Kidney epithelial cell (primary cell): ENCODE data around the gene AGTPBP1. TPM values are rescaled to one million over a fixed set of nuclear protein-coding genes. Genes with fewer than 3 reads are reported as not detected.

Source experiments
- DNase-seq: peaks from one replicate; pipeline ENCODE4 v3.0.0-alpha.2; 2010; ENCODE audit warnings: low read depth
- H3K27me3 ChIP-seq: 2 replicates; pipeline ENCODE4 v1.6.0; 2011; ENCODE audit warnings: low read length; ENCODE audit not compliant: control insufficient read depth, insufficient read depth
- H3K36me3 ChIP-seq: 2 replicates; pipeline ENCODE4 v1.5.1; 2011; ENCODE audit warnings: low read length; ENCODE audit not compliant: control insufficient read depth, insufficient read depth
- H3K4me3 ChIP-seq: 2 replicates; pipeline ENCODE4 v1.5.1; 2011; ENCODE audit warnings: low read depth, mild to moderate bottlenecking, control low read depth, low read length
- total RNA-seq: library from RNA; depleted of rRNA; stranded (reverse); fragments of >200 nt; gene quantifications from 2 replicates; pipeline ENCODE4 v1.2.3, GENCODE V29; 2015
- TF ChIP-seq, protein P1 (sequence below): IDR thresholded peaks from 2 replicates; pipeline ENCODE4 v1.5.1; 2011; ENCODE audit warnings: mild to moderate bottlenecking, moderate library complexity, low read length, control low read depth, inconsistent platforms; ENCODE audit not compliant: insufficient read depth, poor library complexity, severe bottlenecking

Gene AGTPBP1
- total RNA-seq, 1 donor from 2014 or later, result 21.8 TPM

DNA sequence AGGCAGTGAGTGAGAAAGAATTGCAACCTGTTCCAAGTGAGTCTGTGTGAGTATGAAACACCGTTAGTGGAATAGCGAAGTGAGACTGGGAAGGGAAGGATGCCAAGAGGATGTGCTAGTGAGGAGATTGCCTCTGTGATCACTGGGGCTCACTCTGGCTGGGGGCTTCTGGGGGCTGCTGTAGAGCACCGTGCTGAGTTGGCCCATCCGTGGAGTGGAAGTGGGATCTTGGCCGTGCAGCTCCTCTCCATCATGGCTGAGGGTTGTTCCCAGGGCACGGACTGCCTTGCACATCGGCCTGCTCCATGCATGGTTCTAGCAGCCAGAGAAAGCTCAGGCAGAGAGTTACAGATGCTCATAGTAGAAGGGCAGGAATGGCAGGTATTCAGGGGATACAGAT is 236.1 kb downstream of the AGTPBP1 start:
- TF ChIP-seq, protein P1, sequence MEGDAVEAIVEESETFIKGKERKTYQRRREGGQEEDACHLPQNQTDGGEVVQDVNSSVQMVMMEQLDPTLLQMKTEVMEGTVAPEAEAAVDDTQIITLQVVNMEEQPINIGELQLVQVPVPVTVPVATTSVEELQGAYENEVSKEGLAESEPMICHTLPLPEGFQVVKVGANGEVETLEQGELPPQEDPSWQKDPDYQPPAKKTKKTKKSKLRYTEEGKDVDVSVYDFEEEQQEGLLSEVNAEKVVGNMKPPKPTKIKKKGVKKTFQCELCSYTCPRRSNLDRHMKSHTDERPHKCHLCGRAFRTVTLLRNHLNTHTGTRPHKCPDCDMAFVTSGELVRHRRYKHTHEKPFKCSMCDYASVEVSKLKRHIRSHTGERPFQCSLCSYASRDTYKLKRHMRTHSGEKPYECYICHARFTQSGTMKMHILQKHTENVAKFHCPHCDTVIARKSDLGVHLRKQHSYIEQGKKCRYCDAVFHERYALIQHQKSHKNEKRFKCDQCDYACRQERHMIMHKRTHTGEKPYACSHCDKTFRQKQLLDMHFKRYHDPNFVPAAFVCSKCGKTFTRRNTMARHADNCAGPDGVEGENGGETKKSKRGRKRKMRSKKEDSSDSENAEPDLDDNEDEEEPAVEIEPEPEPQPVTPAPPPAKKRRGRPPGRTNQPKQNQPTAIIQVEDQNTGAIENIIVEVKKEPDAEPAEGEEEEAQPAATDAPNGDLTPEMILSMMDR, result no peak
- no peak overlapping the region for H3K4me3 ChIP-seq
- no peaks in the 10 kb centered on the region for H3K36me3 ChIP-seq
- H3K27me3 ChIP-seq, result no peaks in the 10 kb centered on the region
- no peak for DNase-seq

DNA sequence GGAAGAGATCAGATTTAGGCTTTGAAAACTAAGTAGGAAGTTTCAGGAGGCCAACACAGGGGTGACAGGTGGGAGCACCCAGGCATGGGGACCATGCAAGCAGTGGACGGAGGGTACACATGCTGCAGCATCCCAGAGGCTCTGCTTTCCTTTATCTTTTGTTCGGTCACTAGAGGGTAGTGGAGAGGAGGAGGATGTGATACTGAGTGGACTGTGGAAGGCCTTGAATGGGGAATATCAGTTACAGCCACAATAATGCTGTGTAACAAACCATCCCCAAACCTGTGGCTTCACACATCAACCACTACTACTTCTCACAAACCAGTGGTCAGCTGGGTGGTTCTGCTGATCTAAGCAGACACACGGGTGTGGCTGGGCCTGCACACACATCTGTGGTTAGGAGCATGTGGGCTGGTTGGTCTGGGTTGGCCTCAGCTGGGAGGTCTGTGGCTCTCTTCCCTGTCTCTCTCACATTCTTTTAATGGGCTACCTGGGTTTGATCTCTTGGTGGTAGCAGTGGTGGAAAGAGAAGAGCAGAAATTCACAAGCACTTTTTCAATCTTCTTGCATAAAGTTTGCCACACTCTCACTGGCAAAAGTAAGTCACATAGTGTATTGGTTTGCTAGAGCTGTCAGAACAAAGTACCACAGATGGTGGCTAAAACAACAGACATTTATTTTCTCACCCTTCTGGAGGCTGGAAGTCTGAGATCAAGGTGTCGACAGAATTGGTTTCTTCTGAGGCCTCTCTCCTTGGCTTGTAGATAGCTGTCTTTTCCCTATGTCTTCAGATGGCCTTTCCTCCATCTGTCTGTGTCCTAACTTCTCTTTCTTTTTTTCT is 238.7 kb downstream of the AGTPBP1 start:
- TF ChIP-seq, protein P1, result no peak
- no peaks in the 10 kb centered on the region for H3K36me3 ChIP-seq
- no peak overlapping the region for H3K4me3 ChIP-seq
- H3K27me3 ChIP-seq, result no peaks in the 10 kb centered on the region
- DNase-seq, result no peak

DNA sequence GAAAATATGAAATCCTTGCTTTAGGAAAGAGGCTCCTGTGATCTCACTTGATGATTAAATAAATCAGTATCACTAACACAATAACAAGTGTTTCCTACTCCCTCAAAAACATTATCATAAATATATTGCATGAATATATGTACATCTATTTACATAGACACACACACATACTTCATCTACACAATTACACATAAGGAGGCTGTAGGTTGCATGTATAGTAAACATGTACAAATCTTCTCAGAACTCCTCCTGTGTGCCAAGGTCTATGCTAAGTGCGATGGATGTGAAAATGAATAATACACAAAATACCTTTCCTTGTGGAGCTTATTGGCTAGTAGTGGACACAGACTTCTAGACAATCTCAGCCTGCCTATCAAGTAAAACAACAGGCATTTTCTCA is 239.9 kb downstream of the AGTPBP1 start:
- Histone ChIP-seq H3K4me3 (no peak overlapping the region), H3K27me3 (no peaks in the 10 kb centered on the region), H3K36me3 (no peaks in the 10 kb centered on the region)
- TF ChIP-seq, protein P1, result no peak
- DNase-seq, result no peak

DNA sequence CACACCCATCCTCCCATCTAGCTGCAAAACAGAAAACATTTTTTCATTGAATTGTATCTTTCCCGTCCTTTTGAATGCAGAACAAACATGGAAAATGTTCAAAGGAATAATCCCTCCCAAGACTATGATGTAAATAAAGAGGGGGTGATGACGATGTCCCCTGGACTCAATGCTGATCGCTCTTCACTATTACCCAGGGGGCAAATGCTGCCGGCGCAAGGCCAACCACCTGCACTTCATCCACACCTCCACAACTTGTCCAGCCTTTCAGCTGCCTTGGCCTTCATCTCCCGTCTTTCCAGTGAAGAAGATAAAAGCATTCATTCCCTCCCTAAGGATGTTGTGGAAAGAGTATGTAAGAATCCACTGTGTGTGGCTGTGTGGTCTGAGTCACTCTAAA is 240.3 kb downstream of the AGTPBP1 start:
- no peaks in the 10 kb centered on the region for H3K27me3 ChIP-seq
- DNase-seq, result no peak
- TF ChIP-seq, protein P1, result no peak

More for the DNA sequence above, 240.3 kb downstream of the AGTPBP1 start:
- Histone ChIP-seq H3K36me3 (no peaks in the 10 kb centered on the region), H3K4me3 (no peak overlapping the region)

Other genes starting within 250 kb of the AGTPBP1 start
- 25.3 and 30.3 TPM in 2 replicates for gene NAA35, start 199.2 kb upstream of the AGTPBP1 start, total RNA-seq